Measurements from ENCODE around the gene ILKAP. TPM values are rescaled to one million over a fixed set of nuclear protein-coding genes. Genes with fewer than 3 reads are reported as not detected.

ILKAP gene
- total and polyA plus RNA-seq, 8 donors, result 30.6 to 57.3 (median 46.3) TPM

DNA sequence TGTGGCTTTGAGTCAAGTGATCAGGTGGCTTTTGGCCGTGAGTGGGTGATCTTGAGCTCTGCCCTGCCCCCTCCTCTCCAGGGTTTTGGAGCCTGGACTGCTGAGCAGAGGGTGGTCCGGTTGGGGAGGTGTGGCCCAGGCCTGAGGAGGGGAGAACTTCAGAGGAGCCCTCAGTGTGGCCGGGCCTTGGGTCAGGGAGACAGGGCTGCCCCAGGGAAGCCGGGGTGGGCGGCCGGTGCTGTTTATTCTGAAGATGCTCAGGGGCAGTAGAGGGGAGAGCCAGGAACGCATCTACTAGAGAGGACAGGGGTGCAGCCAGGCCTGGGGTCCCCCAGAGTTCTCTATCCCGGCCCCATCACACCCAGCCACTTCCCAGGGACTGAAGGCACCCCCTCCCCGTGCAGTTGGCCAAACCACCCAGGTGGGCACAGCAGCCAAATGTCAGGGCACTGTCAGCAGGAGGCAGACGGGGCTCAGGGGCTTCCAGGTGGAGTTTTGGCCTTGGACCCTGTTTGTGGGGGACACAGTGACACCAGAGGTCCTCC lies 43.8 kb downstream of the ILKAP start:
- H3K27me3 ChIP-seq, result peaks cover 32 to 75% of the 10 kb centered on the region in 2 donors

DNA sequence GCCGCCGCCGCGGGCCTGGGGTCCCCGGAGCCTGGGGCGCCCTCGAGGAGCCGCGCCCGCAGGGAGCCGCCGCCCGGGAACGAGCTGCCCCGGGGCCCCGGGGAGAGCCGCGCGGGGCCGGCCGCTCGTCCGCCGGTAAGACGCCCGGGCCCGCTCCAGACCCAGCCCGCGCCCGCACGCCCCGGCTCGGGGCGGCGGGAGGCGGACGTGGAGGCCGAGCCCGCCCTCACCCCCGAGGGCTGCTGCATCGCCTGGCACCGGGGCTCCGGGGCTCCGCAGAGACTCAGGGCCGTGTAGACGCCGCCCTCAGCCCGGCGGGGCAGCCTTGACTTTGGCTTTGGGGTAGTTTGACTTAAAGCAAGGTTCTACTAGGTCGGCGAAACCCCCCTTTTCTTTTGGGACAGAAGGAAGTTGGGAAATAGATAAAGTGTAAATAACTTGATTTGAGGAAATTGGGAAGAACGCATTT lies 44.4 kb downstream of the ILKAP start:
- ATAC-seq (peak; percentile 9), DNase-seq (peak in 1 of 4 donors; percentile 78)
- peaks cover 0 to 25% of the 10 kb centered on the region in 2 donors for H3K4me1 ChIP-seq
- H3K27me3 ChIP-seq, result peaks cover 29 to 69% of the 10 kb centered on the region in 2 donors
- no peaks in the 10 kb centered on the region for H3K9me3 ChIP-seq
- H3K36me3 ChIP-seq, result no peaks in the 10 kb centered on the region
- H3K4me3 ChIP-seq, result peak overlapping the region in 1 of 2 donors; percentile 22
- H3K27ac ChIP-seq, result no peak overlapping the region
- TF ChIP-seq, protein P1, sequence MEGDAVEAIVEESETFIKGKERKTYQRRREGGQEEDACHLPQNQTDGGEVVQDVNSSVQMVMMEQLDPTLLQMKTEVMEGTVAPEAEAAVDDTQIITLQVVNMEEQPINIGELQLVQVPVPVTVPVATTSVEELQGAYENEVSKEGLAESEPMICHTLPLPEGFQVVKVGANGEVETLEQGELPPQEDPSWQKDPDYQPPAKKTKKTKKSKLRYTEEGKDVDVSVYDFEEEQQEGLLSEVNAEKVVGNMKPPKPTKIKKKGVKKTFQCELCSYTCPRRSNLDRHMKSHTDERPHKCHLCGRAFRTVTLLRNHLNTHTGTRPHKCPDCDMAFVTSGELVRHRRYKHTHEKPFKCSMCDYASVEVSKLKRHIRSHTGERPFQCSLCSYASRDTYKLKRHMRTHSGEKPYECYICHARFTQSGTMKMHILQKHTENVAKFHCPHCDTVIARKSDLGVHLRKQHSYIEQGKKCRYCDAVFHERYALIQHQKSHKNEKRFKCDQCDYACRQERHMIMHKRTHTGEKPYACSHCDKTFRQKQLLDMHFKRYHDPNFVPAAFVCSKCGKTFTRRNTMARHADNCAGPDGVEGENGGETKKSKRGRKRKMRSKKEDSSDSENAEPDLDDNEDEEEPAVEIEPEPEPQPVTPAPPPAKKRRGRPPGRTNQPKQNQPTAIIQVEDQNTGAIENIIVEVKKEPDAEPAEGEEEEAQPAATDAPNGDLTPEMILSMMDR (IDR thresholded peaks at IDR 0.05), result no peak
- intact Hi-C loops (cut with DNase I), result no loop called here

More for the DNA sequence above, 43.8 kb downstream of the ILKAP start:
- Histone ChIP-seq H3K27ac (no peak overlapping the region), H3K4me1 (peaks cover 0 to 28% of the 10 kb centered on the region in 2 donors), H3K4me3 (no peak overlapping the region), H3K36me3 (no peaks in the 10 kb centered on the region), H3K9me3 (no peaks in the 10 kb centered on the region)
- DNase-seq (no peak), ATAC-seq (no peak)
- intact Hi-C loops (cut with DNase I), result no loop called here
- TF ChIP-seq, protein P1 (IDR thresholded peaks at IDR 0.05), result no peak

DNA sequence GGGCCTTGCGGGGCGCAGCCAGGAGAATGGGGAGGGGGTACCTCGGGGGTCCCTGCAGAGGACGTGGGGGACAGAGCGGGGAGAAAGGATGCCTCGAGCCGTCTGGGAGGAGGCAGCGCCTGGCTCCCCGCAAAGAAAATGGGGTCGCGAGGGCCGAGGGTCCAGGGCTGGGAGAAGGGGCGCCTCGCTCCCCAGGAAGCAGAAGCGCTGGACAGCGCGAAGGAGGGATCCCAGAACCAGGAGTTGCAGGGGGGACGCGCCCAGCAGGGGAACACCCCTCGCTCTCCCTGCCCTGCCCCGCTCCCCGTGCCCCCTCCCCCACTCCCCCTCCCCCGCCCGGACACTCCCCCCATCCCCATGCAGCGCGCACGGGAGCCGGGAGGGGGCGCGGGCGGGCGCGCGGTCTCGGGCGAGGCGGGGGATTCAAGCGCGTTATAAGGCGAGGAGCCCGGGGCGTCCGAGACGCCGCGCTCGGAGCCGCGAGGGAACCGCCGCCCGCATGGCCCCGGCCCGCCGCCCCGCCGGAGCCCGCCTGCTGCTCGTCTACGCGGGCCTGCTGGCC lies 44.9 kb downstream of the ILKAP start, which contains the start of gene ERFE:
TSS of gene ERFE (plus strand) at position 462 of the 562 bp plus-strand sequence. CDS start at position 500, 38 bp downstream.
- intact Hi-C loops (cut with DNase I), result no loop called here
- Histone ChIP-seq H3K27ac (no peak within 1 kb of the TSS), H3K4me3 (peak within 1 kb of the TSS in 1 of 2 donors; percentile 22), H3K4me1 (peaks cover 0 to 20% of the 10 kb centered on the region in 2 donors), H3K36me3 (no peaks in the 10 kb centered on the region), H3K9me3 (no peaks in the 10 kb centered on the region), H3K27me3 (peaks cover 24 to 64% of the 10 kb centered on the region in 2 donors)
- DNase-seq (peak in 2 of 4 donors; percentile 44 to 80), ATAC-seq (peak; percentile 76)
- TF ChIP-seq, protein P1 (IDR thresholded peaks at IDR 0.05), result peak; percentile 26 to 42

DNA sequence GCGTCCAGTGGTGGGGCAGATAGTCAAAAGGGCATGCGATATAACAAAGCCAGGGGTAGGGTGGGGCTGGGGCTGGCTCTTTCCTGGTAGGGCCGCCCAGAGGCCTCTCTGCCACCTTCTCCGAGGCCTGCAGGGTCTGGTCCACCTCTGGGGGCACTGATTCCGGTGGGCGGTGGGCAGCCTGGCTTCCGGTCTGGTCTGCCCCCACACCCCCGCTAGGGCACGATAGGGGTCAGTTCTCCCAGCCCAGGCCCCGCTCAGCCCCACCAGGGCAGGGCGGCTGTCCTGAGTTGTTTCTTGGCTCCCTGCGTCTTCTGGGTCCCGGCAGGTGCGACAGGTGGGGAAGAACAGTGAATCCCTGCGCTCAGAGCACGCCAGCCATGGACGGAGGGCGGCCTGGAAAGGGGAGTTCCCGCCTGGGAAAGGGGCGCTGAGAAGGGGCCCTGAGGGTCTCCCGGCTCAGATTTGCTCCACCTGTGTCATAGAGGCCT lies 45.4 kb downstream of the ILKAP start:
- Histone ChIP-seq H3K9me3 (no peaks in the 10 kb centered on the region), H3K4me1 (peaks cover 0 to 16% of the 10 kb centered on the region in 2 donors), H3K4me3 (no peak overlapping the region), H3K27ac (no peak overlapping the region), H3K27me3 (peaks cover 19 to 59% of the 10 kb centered on the region in 2 donors), H3K36me3 (no peaks in the 10 kb centered on the region)
- ATAC-seq (no peak), DNase-seq (no peak)
- TF ChIP-seq, protein P1 (IDR thresholded peaks at IDR 0.05), result no peak
- intact Hi-C loops (cut with DNase I), result no loop called here

DNA sequence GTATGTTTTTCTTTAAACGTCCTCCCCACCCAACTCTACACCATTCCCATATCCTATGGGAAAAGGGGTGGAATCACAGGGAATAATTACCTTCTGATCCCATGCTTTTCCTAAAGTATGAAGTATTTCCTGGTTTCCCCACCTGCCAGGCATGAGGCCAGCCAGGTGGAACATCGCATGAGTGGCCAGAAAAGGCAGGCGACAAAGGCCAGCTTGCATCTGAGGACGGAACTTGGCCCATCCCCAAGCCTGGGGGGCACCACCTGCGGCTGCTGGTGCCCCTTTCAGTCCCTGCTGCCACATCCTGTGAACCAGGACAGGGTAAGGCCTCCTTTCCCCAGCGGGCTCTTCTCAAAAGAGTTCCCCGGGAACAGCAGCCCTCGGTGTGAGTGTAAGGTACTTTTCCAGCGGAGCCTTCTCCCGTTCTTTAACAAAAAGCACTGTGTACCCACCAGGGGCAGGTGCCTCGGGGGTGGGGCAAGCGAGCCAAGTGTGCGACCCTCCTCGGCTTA lies 45.9 kb downstream of the ILKAP start:
- TF ChIP-seq, protein P1 (IDR thresholded peaks at IDR 0.05), result no peak
- peaks cover 18 to 54% of the 10 kb centered on the region in 2 donors for H3K27me3 ChIP-seq
- no peak overlapping the region for H3K27ac ChIP-seq
- H3K4me3 ChIP-seq, result no peak overlapping the region
- intact Hi-C loops (cut with DNase I), result no loop called here
- H3K36me3 ChIP-seq, result no peaks in the 10 kb centered on the region
- H3K9me3 ChIP-seq, result no peaks in the 10 kb centered on the region
- no peak for DNase-seq
- peaks cover 0 to 16% of the 10 kb centered on the region in 2 donors for H3K4me1 ChIP-seq
- no peak for ATAC-seq
